HG02678 (cell line): ENCODE results near the gene C9orf78.

Source experiments
- ATAC-seq: cut with Tn5 transposase; IDR thresholded peaks from one replicate; pipeline ENCODE4 v1.9.1; 2021; ENCODE audit warnings: mild to moderate bottlenecking, moderate library complexity; ENCODE audit not compliant: unreplicated experiment

C9orf78 gene

DNA sequence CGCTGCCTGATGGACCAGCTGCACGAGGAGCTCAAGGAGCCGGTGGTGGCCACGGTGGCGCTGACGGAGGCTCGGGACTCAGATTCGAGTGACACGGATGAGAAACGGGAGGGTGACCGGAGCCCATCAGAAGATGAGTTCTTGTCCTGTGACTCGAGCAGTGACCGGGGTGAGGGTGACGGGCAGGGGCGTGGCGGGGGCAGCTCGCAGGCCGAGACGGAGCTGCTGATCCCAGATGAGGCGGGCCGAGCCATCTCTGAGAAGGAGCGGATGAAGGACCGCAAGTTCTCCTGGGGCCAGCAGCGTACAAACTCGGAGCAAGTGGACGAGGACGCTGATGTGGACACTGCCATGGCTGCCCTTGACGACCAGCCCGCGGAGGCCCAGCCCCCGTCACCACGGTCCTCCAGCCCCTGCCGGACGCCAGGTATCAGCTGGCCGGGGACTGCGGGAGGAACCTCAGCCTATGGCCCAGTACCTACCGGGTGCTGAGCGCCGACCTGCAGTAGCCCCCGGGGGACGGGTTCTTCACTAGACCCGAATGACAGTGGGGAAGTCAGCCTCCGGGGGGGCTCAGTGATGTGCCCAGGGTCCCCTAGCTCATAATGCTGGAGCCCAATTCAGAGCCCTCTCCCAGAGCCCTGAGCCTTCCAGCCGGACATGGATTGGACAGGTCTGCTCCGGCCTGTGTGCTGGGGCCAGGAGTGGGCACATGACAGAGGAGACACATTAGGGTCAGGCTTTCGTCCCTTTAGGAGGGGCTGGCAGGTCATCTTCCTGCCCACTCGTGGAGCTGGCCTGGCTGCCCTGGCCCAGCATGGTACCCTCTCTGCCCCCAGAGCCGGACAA is 33.2 kb upstream of the C9orf78 start:
- no peak for ATAC-seq

DNA sequence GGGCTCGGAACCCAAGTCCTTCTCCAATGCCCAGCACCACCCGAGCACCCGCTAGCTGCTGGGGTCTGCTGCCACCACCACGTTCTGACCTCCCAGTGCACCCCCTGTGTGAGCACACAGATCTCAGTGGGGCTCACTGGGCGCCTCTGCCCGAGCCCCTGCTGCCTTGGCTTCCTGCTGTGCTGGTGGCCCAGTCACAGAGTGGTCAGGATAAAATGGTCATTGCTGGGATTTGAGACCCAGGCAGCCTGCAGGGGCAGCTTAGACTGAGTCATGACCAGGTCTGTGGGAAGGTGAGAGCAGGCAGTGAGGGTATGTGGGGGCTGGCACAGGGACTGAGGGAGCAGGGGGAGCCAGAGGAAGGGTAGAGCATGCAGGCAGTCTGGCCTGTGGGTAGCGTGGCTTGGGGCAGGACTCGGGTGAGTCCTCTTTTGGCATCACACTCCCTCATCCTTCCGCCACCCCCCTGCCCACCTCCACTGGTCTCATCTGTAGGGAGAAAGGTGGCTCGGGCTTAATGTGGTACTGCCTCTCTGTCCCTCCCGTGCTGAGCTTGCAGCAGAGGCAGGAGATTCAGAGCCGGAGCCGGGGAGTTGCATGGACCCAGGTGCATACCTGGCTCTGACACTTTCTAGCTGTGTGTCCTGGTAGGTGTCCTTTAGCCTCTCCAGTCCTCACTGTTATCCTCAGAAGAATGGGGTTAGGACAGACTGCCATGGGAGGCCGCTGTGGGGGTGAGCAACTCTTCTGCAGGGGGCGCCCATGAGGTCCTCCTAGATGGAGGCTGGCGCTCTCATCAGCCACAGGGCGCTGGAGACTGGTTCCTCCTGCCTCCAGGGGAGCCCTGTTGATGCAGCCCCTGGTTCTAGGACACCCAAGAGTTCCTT is 32.3 kb upstream of the C9orf78 start:
- no peak for ATAC-seq

GRCh38 chr9:129866394-129867135 is 31.5 kb upstream of the C9orf78 start:
- ATAC-seq: no peak

DNA sequence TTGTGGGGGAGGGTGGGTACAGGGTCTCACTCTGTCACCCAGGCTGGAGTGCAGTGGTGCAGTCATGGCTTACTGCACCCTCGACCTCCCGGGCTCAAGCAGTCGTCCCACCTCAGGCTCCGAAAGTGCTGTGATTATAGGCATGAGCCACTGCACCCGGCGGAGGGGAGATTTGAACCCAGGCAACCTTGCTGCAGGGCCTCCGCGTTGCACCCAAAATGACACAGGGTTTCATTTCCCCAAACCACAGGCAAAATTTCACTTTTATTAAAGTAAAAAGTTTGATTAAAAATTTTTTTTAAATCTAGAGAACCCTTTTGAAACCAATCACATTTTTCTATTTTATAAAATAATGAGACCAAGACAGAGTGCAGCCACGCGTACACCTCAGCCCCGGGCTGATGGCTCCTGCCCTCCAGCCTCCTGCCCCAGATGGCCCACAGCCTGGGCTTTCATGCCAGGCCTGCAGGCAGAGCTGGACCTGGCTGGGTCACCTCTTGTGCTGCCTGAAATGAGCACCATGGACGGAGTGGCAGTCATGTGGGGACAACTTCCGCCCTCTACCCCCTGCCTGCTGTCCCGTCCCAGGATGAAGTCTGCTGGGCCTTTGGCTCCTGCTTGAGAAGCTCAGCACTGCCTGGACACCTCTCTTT is 30.7 kb upstream of the C9orf78 start:
- no peak for ATAC-seq

- ATAC-seq: no peak
These were observed 30.0 kb upstream of the C9orf78 start for GRCh38 chr9:129864991-129865647.

GRCh38 chr9:129863059-129863690 is 28.1 kb upstream of the C9orf78 start:
- no peak for ATAC-seq

- ATAC-seq: no peak
These were observed 26.4 kb upstream of the C9orf78 start for GRCh38 chr9:129861447-129861827.

GRCh38 chr9:129860653-129861446 is 25.8 kb upstream of the C9orf78 start:
- ATAC-seq: no peak

- no peak for ATAC-seq
These were observed 23.3 kb upstream of the C9orf78 start for GRCh38 chr9:129858167-129858962.

DNA sequence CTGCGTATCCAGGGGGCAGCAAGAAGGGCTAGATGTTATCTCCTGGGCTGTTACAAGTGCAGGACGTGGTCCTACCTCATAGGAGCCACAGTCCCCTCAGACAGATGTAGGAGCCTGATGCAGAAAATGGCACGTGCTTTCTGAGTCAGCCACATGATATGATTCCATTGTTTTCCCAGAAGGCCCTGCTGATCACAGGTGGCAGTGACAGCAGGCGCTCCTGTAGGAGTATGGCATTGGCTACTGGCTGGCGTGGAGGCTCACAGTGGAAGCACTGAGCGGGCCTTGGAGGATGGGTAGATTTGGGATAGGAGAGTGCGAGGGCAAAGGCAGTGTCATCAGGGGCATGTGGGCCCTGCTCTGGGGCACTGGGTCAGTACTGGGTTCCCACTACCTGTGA is 22.1 kb upstream of the C9orf78 start:
- no peak for ATAC-seq

DNA sequence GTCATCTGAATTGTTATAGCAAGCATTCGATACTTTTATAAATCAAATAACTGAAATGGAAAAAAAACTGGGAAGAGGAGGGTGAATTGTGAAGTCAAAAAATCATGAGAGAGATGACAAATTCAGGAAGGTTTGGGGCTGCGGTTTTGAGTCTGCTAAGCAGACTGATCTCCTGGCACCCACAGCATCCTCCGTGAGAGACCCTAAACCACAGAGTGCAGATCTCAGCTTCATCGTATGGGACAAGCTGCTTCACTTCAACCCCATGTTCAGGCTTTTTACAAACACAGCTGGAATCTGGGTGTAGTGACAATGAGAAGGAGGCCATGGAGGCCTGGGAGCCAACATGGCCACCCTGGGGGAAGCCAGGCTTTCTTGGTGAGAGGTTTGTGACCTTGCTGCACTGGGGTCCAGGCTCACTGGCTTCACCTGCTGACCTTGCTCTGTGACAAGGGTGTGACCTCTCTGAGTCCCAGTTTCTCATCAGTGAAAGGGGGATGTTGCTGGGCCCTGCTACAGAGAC is 19.6 kb upstream of the C9orf78 start:
- no peak for ATAC-seq

DNA sequence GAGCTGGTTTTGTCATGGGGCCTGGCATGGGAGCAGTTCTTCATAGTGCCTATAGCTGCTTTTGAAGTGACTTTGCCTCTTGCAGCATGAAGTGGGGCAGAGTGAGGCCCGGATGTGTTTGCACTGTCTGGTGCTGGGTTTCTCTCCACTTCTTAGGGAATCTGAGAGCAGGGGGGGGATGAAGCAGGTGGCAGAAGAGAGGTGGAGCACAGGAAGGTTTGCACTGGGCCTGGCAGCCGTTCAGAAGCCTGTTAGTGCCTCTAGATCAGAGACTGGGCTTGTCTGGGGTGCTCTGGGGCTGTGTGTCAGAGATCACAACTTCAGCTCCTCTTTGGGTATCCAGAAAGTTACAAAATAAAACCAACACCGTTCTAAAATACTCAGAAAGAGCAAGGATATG is 18.5 kb upstream of the C9orf78 start:
- no peak for ATAC-seq

GRCh38 chr9:129852579-129852978 is 17.5 kb upstream of the C9orf78 start:
- ATAC-seq: no peak

GRCh38 chr9:129851821-129852220 is 16.7 kb upstream of the C9orf78 start:
- no peak for ATAC-seq

DNA sequence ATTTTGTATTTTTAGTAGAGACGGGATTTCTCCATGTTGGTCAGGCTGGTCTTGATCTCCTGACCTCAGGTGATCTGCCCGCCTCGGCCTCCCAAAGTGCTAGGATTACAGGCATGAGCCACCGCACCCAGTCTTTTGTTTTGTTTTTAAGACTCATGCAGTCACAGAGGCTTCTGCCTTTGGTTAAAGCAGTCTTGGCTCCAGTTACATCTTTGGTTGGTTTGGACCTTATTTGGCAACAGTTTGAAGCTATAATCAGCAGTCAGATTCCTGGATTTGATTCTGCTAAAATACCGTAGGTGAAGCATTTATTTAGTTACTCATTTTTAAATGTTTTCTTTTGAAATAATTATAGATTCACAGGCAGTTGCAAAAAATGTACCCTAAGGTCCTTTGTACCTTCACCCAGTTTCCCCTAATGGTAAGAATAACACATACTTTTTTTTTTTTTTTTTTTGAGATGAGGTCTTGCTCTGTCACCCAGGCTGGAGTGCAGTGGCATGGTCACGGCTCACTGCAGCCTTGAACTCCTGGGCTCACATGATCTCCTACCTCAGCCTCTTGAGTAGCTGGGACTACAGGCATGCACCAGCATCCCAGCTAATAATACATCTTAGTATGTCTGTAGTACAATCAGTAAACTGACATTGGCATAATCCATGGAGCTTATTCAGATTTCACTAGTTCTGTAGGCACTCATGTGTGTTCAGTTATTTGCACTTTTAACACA is 15.9 kb upstream of the C9orf78 start:
- no peak for ATAC-seq

- no peak for ATAC-seq
These were observed 14.8 kb upstream of the C9orf78 start for GRCh38 chr9:129849901-129850300.

DNA sequence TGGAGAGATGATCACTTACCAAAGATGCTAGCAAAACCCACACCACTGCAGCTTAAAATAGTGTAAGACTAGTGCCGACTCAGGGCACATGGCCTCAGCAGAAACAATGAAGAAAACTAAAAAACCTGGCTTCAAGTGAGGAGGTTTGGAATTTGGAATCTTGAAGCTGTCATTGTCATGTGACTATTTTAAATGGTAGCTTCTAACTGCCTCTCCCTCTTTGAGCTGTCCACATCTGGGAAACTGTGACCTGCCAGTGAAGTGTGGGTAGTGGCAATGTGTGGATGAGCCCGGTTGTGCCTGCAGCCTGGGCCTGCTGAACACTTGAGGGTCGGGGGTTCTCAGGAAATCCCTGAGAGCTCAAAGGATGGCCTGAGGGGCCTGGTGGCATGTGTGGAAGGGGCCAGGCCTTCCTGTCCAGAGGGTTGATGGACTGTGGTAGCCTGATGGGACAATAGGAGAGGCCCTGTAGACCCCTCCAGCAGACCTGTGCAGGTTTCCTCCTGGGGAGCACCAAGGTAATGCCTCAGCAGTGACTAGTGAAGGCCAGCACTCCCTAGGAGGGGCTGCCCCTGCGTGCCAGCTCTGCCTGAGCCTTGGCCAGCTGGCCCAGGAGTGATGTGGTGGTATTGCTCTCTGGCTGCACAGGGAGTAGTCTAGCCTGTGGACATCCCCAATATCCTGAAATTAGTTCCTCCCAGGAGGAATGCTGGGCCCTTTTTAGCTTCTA is 13.8 kb upstream of the C9orf78 start:
- ATAC-seq: no peak
